ENCODE results near the gene RAMACL.

DNA sequence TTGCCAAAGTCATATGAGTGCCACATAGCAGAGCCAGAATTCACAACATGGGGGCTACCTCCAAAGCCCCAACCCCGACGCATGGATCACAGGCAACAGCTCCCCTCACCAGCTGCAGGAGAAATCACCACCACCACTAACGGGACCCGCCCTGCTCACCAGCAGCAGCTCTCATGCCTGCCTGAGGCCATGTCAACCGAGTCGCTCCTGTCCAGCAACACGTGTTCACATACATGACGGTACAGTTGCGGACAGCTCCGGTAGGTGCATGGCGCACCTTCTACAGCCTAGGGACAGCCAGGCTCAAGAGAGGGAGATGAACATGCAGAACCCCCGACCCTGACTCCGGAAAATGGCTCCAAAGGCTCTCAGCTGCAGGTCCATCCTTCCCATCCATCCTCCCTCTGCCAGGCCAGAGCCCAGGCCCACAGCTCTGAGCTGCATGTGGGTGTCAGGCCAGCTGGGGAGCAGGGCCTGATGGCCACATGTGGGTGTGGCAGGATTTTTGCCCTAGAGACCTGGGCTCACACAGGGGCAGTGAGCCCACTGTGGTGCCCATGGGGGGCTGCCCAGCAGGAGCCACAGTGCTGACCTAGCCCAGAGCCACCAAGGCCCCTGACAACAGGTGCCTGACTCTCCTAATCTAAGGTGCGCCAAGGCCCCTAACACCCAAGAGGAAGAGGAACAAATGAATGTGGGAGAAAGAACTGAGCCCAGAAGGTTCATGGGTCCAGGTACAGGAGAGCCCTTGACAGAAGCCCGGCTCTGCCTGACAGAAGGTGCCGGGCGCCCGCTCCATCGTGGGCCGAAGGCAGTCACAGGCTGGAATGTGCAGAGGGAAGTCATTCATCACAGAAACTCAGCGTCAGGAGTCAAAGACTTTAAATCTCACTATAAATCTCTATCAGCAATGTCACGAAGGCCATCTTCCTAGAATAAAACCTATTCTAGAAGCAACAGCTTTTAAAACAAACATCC is 30.1 kb upstream of the RAMACL start:
- TF ChIP-seq, protein P1, sequence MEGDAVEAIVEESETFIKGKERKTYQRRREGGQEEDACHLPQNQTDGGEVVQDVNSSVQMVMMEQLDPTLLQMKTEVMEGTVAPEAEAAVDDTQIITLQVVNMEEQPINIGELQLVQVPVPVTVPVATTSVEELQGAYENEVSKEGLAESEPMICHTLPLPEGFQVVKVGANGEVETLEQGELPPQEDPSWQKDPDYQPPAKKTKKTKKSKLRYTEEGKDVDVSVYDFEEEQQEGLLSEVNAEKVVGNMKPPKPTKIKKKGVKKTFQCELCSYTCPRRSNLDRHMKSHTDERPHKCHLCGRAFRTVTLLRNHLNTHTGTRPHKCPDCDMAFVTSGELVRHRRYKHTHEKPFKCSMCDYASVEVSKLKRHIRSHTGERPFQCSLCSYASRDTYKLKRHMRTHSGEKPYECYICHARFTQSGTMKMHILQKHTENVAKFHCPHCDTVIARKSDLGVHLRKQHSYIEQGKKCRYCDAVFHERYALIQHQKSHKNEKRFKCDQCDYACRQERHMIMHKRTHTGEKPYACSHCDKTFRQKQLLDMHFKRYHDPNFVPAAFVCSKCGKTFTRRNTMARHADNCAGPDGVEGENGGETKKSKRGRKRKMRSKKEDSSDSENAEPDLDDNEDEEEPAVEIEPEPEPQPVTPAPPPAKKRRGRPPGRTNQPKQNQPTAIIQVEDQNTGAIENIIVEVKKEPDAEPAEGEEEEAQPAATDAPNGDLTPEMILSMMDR (IDR thresholded peaks at IDR 0.05), result no peak
- TF ChIP-seq POLR2AphosphoS5 (IDR thresholded peaks at IDR 0.05) (no peak), EP300 (IDR thresholded peaks at IDR 0.05) (no peak)

All from sigmoid colon (tissue), 4 donors.